Esophagus squamous epithelium (tissue), 5 donors: ENCODE data around the gene MICAL3. TPM values are rescaled to one million over a fixed set of nuclear protein-coding genes. Genes with fewer than 3 reads are reported as not detected.

Experiments
- DNase-seq: peaks from one replicate; lab custom pipeline; 2025; lab: John Stamatoyannopoulos, UW
- H3K27ac ChIP-seq, 4 donors: fragments of 200-600 bp; sonication (generic); one replicate each; pipeline ENCODE4 v1.5.1; 2016 to 2019; ENCODE audit warnings: mild to moderate bottlenecking in 1 of 4
- H3K27me3 ChIP-seq, 4 donors: fragments of 200-600 bp; sonication (generic); 1 replicate in 3 of 4; 2 replicates in 1 of 4; pipeline versions ENCODE4 v1.5.1 to v1.6.0; 2017 to 2021; ENCODE audit warnings: antibody characterized with exemption in 1 of 4
- H3K36me3 ChIP-seq, 3 donors: fragments of 200-600 bp; sonication (generic); one replicate each; pipeline ENCODE4 v1.5.1; 2016 to 2019
- H3K4me1 ChIP-seq, 3 donors: fragments of 200-600 bp; sonication (generic); one replicate each; pipeline ENCODE4 v1.5.1; 2017 to 2019
- H3K4me3 ChIP-seq, 4 donors: fragments of 200-600 bp; sonication (generic); 1 replicate in 3 of 4; 2 replicates in 1 of 4; pipeline ENCODE4 v1.5.1; 2016 to 2019; ENCODE audit warnings: mild to moderate bottlenecking in 2 of 4, moderate library complexity in 1 of 4
- H3K9me3 ChIP-seq, 3 donors: fragments of 200-600 bp; sonication (generic); one replicate each; pipeline ENCODE4 v1.5.1; 2016 to 2019
- CTCF ChIP-seq, 6 experiments: fragments of 450-650 bp in 4 of 6; fragments of 200-600 bp in 2 of 6; sonication (generic) in 2 of 6; IDR thresholded peaks; one replicate each; pipeline ENCODE4 v1.5.1; 2016 to 2019; ENCODE audit warnings: antibody characterized with exemption in 6 of 6, mild to moderate bottlenecking in 4 of 6, moderate library complexity in 4 of 6
- POLR2A ChIP-seq, 4 donors: fragments of 450-650 bp; IDR thresholded peaks; one replicate each; pipeline ENCODE4 v1.6.1; 2017; ENCODE audit warnings: antibody characterized with exemption in 4 of 4, mild to moderate bottlenecking in 4 of 4, moderate library complexity in 3 of 4
- WGBS, 2 donors: methylation state at CpG; one replicate each; pipeline ENCODE4 v1.1.5; 2018; 5-methylcytosine and 5-hydroxymethylcytosine counted together
- intact Hi-C: fragments of 100-400 bp; cut with DNase I; formaldehyde crosslinking; loops from one replicate; pipeline ENCODE4 v1.15.0; 2022
- total RNA-seq, 4 donors: library from RNA; depleted of rRNA; stranded (reverse); fragments of >200 nt; gene quantifications; one replicate each; pipeline ENCODE4 v1.1.0, GENCODE V29; 2016
- donor health status: DM: yes; HTN: yes; CAD: no.

Gene MICAL3
- total RNA-seq, 4 donors from 2014 or later = 11.2 to 30.9 (median 15.9) TPM

GRCh38 chr22:17818180-17818579 lies 206.2 kb downstream of the MICAL3 start:
- TF ChIP-seq CTCF (IDR thresholded peaks at IDR 0.05) (no peak), POLR2A (IDR thresholded peaks at IDR 0.05) (no peak)
- no peak overlapping the region for H3K4me3 ChIP-seq
- 100% methylated on average over 2 of the region's 25 CpGs; no CpG with 5 or more reads in 1 of the 2 donors for WGBS, 2 donors
- intact Hi-C loops = loop anchor here (10.0 kb wide), 1 partner anchor 57 kb away; no protein-coding TSS in a partner anchor
- H3K4me1 ChIP-seq = no peaks in the 10 kb centered on the region
- no peaks in the 10 kb centered on the region for H3K27me3 ChIP-seq
- DNase-seq = no peak
- H3K36me3 ChIP-seq = peaks cover 15 to 95% (median 23%) of the 10 kb centered on the region in 3 donors
- H3K27ac ChIP-seq = no peak overlapping the region
- no peaks in the 10 kb centered on the region for H3K9me3 ChIP-seq

DNA sequence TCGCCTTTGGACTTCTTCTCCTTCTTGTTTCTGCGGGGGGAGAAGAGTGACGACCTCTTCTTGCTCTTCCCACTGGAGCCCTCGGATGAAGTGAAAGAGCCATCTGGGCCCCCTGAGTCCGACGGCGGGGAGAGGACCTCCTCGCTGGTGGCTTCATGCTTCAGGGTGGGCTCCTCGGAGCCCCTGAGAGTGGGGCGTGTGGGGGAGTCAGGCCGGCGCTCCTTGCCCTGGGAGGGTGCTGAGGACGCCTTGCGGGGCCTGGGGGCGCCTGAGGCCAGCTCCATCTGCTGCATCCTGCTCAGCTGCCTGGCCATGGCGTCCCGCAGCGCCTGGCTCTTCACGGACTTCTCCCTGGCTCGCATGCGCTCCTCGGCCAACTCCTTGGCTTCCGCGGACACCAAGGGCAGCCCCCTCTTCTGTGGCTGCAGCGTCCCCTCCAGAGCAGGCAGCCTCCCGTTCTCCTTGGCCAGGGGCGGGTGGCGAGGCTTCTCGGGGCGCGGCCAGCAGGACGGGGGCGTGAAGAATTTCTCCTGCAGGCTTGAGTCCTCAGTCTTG lies 206.8 kb downstream of the MICAL3 start:
- H3K4me3 ChIP-seq = no peak overlapping the region
- H3K4me1 ChIP-seq = no peaks in the 10 kb centered on the region
- intact Hi-C loops = loop anchor here (10.0 kb wide), 1 partner anchor 57 kb away; no protein-coding TSS in a partner anchor
- no peak overlapping the region for H3K27ac ChIP-seq
- peaks cover 15 to 95% (median 23%) of the 10 kb centered on the region in 3 donors for H3K36me3 ChIP-seq
- H3K27me3 ChIP-seq = no peaks in the 10 kb centered on the region
- DNase-seq = no peak
- no peaks in the 10 kb centered on the region for H3K9me3 ChIP-seq
- TF ChIP-seq POLR2A (IDR thresholded peaks at IDR 0.05) (no peak), CTCF (IDR thresholded peaks at IDR 0.05) (no peak)
- 86 to 90% methylated on average over 7 to 11 of the region's 33 CpGs for WGBS, 2 donors

GRCh38 chr22:17817079-17817478 lies 207.3 kb downstream of the MICAL3 start:
- H3K9me3 ChIP-seq = no peaks in the 10 kb centered on the region
- no peak for DNase-seq
- no peaks in the 10 kb centered on the region for H3K27me3 ChIP-seq
- TF ChIP-seq POLR2A (IDR thresholded peaks at IDR 0.05) = no peak
- H3K36me3 ChIP-seq = peaks cover 15 to 95% (median 23%) of the 10 kb centered on the region in 3 donors
- WGBS, 2 donors = 88 to 100% methylated on average over 2 to 12 of the region's 21 CpGs
- no peak overlapping the region for H3K4me3 ChIP-seq
- H3K27ac ChIP-seq = no peak overlapping the region
- intact Hi-C loops = loop anchor here (10.0 kb wide), 1 partner anchor 58 kb away; no protein-coding TSS in a partner anchor
- no peaks in the 10 kb centered on the region for H3K4me1 ChIP-seq

DNA sequence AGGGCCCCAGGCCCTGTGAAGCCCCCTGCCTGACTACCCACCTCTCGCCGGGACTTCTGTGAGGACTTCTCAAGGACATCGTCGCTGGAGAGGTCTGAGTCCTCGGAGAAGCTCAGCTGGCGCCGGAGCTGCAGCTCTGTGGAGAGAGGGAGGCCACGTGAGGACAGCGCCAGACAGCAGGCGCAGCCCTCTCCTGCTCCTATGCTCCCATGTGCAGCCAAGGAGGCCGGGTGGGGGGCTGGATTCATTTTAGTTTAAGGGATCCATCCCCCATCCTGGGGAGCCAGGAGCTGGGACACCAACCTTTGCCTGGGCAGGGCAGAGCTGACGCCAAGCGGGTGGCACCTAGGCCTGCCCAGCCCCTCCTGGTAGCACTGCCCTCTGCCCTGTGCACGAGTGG lies 207.7 kb downstream of the MICAL3 start:
- Histone ChIP-seq H3K27me3 (no peaks in the 10 kb centered on the region), H3K4me1 (no peaks in the 10 kb centered on the region), H3K27ac (no peak overlapping the region), H3K4me3 (no peak overlapping the region), H3K36me3 (peaks cover 15 to 95% (median 23%) of the 10 kb centered on the region in 3 donors), H3K9me3 (no peaks in the 10 kb centered on the region)
- no peak for DNase-seq
- intact Hi-C loops = loop anchor here (10.0 kb wide), 1 partner anchor 58 kb away; no protein-coding TSS in a partner anchor
- TF ChIP-seq POLR2A (IDR thresholded peaks at IDR 0.05) = no peak
- no peak for TF ChIP-seq CTCF (IDR thresholded peaks at IDR 0.05)
- WGBS, 2 donors = no CpG with 5 or more reads among the region's 14 CpGs

GRCh38 chr22:17815703-17816254 lies 208.6 kb downstream of the MICAL3 start:
- TF ChIP-seq POLR2A (IDR thresholded peaks at IDR 0.05) (no peak), CTCF (IDR thresholded peaks at IDR 0.05) (no peak)
- peaks cover 17 to 96% (median 23%) of the 10 kb centered on the region in 3 donors for H3K36me3 ChIP-seq
- no peak overlapping the region for H3K27ac ChIP-seq
- no peaks in the 10 kb centered on the region for H3K4me1 ChIP-seq
- H3K9me3 ChIP-seq = no peaks in the 10 kb centered on the region
- H3K27me3 ChIP-seq = no peaks in the 10 kb centered on the region
- 89 to 94% methylated on average over 13 of the region's 15 CpGs for WGBS, 2 donors
- DNase-seq = no peak
- intact Hi-C loops = loop anchor here (10.0 kb wide), 1 partner anchor 59 kb away; no protein-coding TSS in a partner anchor
- H3K4me3 ChIP-seq = no peak overlapping the region
